Measurements from ENCODE around the gene PPIA. TPM values are rescaled to one million over a fixed set of nuclear protein-coding genes. Genes with fewer than 3 reads are reported as not detected.

PPIA gene
- polyA plus RNA-seq, 2 of the 4 experiments (the other 2 are of a cell fraction), result 5,366 to 6,488 TPM

- TF ChIP-seq CTCF (IDR thresholded peaks at IDR 0.05), result no peak; the same call in 2 of the 3 replicates
- TF ChIP-seq TFCP2L1 (CRISPR knock-in tag; IDR thresholded peaks at IDR 0.05), result peak; percentile 45; the same call in 1 of the 2 replicates
- peak; percentile 84 for TF ChIP-seq POLR2A (IDR thresholded peaks at IDR 0.05; ENCODE audit: low read length)
- peak; percentile 82; the same call in 1 of the 2 replicates for TF ChIP-seq MAX (IDR thresholded peaks at IDR 0.05)
- TF ChIP-seq BCL3 (IDR thresholded peaks at IDR 0.05), result peak; percentile 78; the same call in 2 of the 3 replicates
- no peak for TF ChIP-seq POLR2AphosphoS2 (conservative IDR thresholded peaks at IDR 0.05; ENCODE audit: low read length)
- no peak for TF ChIP-seq CBX2 (IDR thresholded peaks at IDR 0.05; ENCODE audit: borderline replicate concordance, low read depth)
- no peak for TF ChIP-seq MAZ (IDR thresholded peaks at IDR 0.05; ENCODE audit: borderline replicate concordance, low read depth, low read length)
- TF ChIP-seq ESRRA (IDR thresholded peaks at IDR 0.05; ENCODE audit: borderline replicate concordance, low read length), result no peak
Measured at GRCh38 chr7:44847920-44848634, 51.6 kb downstream of the PPIA start, which contains the start of gene H2AZ2 (continued).

GRCh38 chr7:44849259-44849884, 52.9 kb downstream of the PPIA start:
- no peak for ATAC-seq
- Histone ChIP-seq H3K4me3 (peak overlapping the region; percentile 65), H3K27ac (peak overlapping the region; percentile 86 to 91; a peak in 5 of 6 replicates), H3K4me2 (peak overlapping the region; percentile 82), H3K9me3 (no peaks in the 10 kb centered on the region), H3K4me1 (peaks cover 17% of the 10 kb centered on the region)
- TF ChIP-seq MYC (IDR thresholded peaks at IDR 0.05; ENCODE audit: borderline replicate concordance, low read length) (no peak), HOXA7 (CRISPR knock-in tag; IDR thresholded peaks at IDR 0.05) (no peak), REST (IDR thresholded peaks at IDR 0.05) (no peak), MAFK (IDR thresholded peaks at IDR 0.05; ENCODE audit: partially characterized antibody) (no peak), FOSL2 (IDR thresholded peaks at IDR 0.05) (no peak), FOSL2 (CRISPR knock-in tag; IDR thresholded peaks at IDR 0.05) (no peak), FOXS1 (CRISPR knock-in tag; IDR thresholded peaks at IDR 0.05) (no peak), NPAS2 (CRISPR knock-in tag; IDR thresholded peaks at IDR 0.05; ENCODE audit: borderline replicate concordance) (no peak), CEBPB (IDR thresholded peaks at IDR 0.05) (no peak)
- ChIA-PET POLR2A (interaction anchor here (1.6 to 3.2 kb wide), 4 partner anchors 8 to 263 kb away, joined by 9 to 11 read pairs (median 10); partner anchors contain the start of gene TBRG4), CTCF (interaction anchor here (1.5 to 5.3 kb wide), 4 partner anchors 29 to 287 kb away, joined by 4 to 29 read pairs (median 4); partner anchors contain the start of gene PURB)
- no peak for FAIRE-seq
- WGBS (ENCODE audit: missing lambda C conversion rate), result 72% methylated on average over 10 of the region's 10 CpGs
- no peak for DNase-seq (ENCODE audit: low read depth in 1 of 2, low spot score in 1 of 2)
